GM10248 (cell line): ENCODE data around the gene TSPEAR.

Experiments used
- CTCF ChIA-PET: fragments of 300-600 bp; sonication (Branson Sonifier 250); formaldehyde crosslinking; extraction: SDS; loops from one replicate; lab custom pipeline; 2021; ENCODE audit warnings: antibody characterized with exemption; lab: Yijun Ruan, JAX
- POLR2A ChIA-PET: fragments of 350-650 bp; sonication (Branson Sonifier 250); formaldehyde crosslinking; extraction: SDS; loops from one replicate; lab custom pipeline; 2020; ENCODE audit warnings: antibody characterized with exemption; lab: Yijun Ruan, JAX
- DNase-seq: peaks from one replicate; pipeline ENCODE4 v3.0.0; 2012; ENCODE audit errors: extremely low spot score
- CTCF ChIP-seq: IDR thresholded peaks from 2 replicates; pipeline ENCODE4 v1.5.1; 2012; ENCODE audit warnings: mild to moderate bottlenecking, low read depth; ENCODE audit errors: extremely low read depth, missing control alignments, control extremely low read depth

The TSPEAR gene

GRCh38 chr21:44454058-44454457 is 257.3 kb downstream of the TSPEAR start:
- CTCF ChIA-PET = no interaction called here
- no peak for DNase-seq
- POLR2A ChIA-PET = no interaction called here
- TF ChIP-seq CTCF = no peak

- CTCF ChIA-PET = interaction anchor here (1.5 kb wide), 1 partner anchor 27 kb away, joined by 4 read pairs; no protein-coding TSS in a partner anchor
- no peak for TF ChIP-seq CTCF
- POLR2A ChIA-PET = no interaction called here
- no peak for DNase-seq
Observed at GRCh38 chr21:44453120-44453519, 258.3 kb downstream of the TSPEAR start.

- no peak for DNase-seq
- ChIA-PET POLR2A (no interaction called here), CTCF (interaction anchor here (1.4 to 1.7 kb wide), 2 partner anchors 8 to 66 kb away, joined by 3 to 4 read pairs; no protein-coding TSS in a partner anchor)
- TF ChIP-seq CTCF = no peak
Observed at GRCh38 chr21:44450999-44451398, 260.4 kb downstream of the TSPEAR start.

- DNase-seq = no peak
- TF ChIP-seq CTCF = no peak
- CTCF ChIA-PET = no interaction called here
- POLR2A ChIA-PET = no interaction called here
Observed at GRCh38 chr21:44450402-44450801, 261.0 kb downstream of the TSPEAR start.

- no peak for TF ChIP-seq CTCF
- ChIA-PET CTCF (interaction anchor here (1.3 kb wide), 1 partner anchor 60 kb away, joined by 3 read pairs; no protein-coding TSS in a partner anchor), POLR2A (no interaction called here)
- no peak for DNase-seq
Observed at GRCh38 chr21:44449473-44450363, 261.7 kb downstream of the TSPEAR start.

- ChIA-PET POLR2A (no interaction called here), CTCF (interaction anchor here (1.3 kb wide), 1 partner anchor 61 kb away, joined by 3 read pairs; no protein-coding TSS in a partner anchor)
- DNase-seq = no peak
Observed at GRCh38 chr21:44448651-44449131, 262.7 kb downstream of the TSPEAR start.

More at GRCh38 chr21:44448651-44449131, 262.7 kb downstream of the TSPEAR start:
- TF ChIP-seq CTCF = no peak
